HUES6 (cell line): ENCODE data around the gene SND1.
A peak's percentile ranks its signal among the peaks of the same experiment; 100 is the strongest.

ENCODE experiments used
- H3K27ac ChIP-seq: 2 replicates; pipeline ENCODE4 v1.7.0; 2013; ENCODE audit warnings: low read depth, mild to moderate bottlenecking, low read length, inconsistent platforms
- H3K27me3 ChIP-seq: 2 replicates; pipeline ENCODE4 v1.6.1; 2013; ENCODE audit warnings: low read length; ENCODE audit not compliant: control insufficient read depth, insufficient read depth
- H3K36me3 ChIP-seq: 2 replicates; pipeline ENCODE4 v1.6.1; 2013; ENCODE audit warnings: low read length; ENCODE audit not compliant: control insufficient read depth, insufficient read depth
- H3K4me1 ChIP-seq: 2 replicates; pipeline ENCODE4 v1.6.1; 2013; ENCODE audit warnings: low read length; ENCODE audit not compliant: control insufficient read depth, insufficient read depth
- H3K4me3 ChIP-seq: 2 replicates; pipeline ENCODE4 v1.5.1; 2013; ENCODE audit warnings: low read depth, low read length
- H3K9ac ChIP-seq: one replicate; pipeline ENCODE4 v1.6.1; 2013; ENCODE audit warnings: mild to moderate bottlenecking, low read length
- H3K9me3 ChIP-seq: 2 replicates; pipeline ENCODE4 v1.6.1; 2013; ENCODE audit warnings: low read depth, low read length; ENCODE audit not compliant: control insufficient read depth, insufficient read depth

The SND1 gene

DNA sequence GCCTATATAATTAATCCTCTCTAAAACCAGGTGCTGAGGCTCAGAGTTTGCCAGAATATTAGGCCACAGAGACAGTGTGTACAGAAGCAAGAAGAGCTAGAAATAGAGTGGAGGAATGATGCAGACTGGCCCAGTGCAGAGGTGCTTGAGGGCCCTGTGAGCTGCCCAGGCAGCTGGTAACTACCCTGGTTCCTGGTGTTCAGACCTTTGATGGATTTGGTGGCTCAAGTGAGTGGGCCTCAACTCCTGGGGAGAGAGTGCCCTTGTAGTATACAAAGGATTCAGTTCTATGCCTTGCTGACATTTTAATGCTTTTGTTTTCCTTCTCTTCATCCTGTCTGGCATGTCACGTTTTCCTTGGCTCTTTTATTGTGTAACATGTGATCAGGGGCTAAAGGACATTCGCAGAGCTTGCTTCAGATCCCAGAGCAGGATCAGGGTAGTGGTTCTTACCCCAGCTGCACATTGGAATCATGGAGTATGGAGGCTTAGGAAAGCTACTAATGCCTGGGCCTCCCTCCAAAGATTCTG lies 359.2 kb downstream of the SND1 start:
- Histone ChIP-seq H3K4me1 (peaks cover 8% of the 10 kb centered on the region; the same call in 1 of the 2 replicates), H3K36me3 (0 out of 2 replicates have a peak, but pooled peaks cover 10% of the 10 kb centered on the region), H3K27ac (no peak overlapping the region), H3K9me3 (no peaks in the 10 kb centered on the region), H3K9ac (no peak overlapping the region), H3K27me3 (no peaks in the 10 kb centered on the region), H3K4me3 (no peak overlapping the region)

GRCh38 chr7:128014811-128015210 lies 362.8 kb downstream of the SND1 start:
- no peak overlapping the region for H3K27ac ChIP-seq

DNA sequence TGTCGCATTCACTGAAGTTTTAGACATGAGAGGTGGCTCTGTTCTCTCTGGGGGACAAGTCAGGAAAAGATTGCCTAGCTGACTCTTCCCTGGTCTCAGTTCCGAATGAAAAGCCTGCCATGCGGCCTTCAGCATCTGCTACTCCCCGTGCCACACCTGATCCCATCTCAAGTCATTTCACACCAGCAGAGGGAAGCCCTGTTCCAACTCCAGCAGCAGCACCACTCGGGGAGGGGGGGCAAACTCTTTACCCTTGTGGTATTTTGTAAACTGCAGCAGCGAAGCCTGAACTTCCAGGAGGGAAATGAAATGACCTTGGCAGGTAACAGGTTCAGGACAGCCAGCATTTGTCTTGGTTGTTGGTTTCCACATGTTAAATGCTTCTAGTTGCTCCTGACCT lies 365.5 kb downstream of the SND1 start:
- no peaks in the 10 kb centered on the region for H3K9me3 ChIP-seq
- H3K36me3 ChIP-seq, result 0 out of 2 replicates have a peak, but pooled peaks cover 10% of the 10 kb centered on the region
- H3K4me3 ChIP-seq, result no peak overlapping the region
- peaks cover 48% of the 10 kb centered on the region for H3K4me1 ChIP-seq
- no peak overlapping the region for H3K27ac ChIP-seq
- no peaks in the 10 kb centered on the region for H3K27me3 ChIP-seq
- H3K9ac ChIP-seq, result no peak overlapping the region

More at GRCh38 chr7:128014811-128015210, 362.8 kb downstream of the SND1 start:
- Histone ChIP-seq H3K36me3 (0 out of 2 replicates have a peak, but pooled peaks cover 10% of the 10 kb centered on the region), H3K9ac (no peak overlapping the region), H3K9me3 (no peaks in the 10 kb centered on the region), H3K4me1 (peaks cover 35% of the 10 kb centered on the region), H3K4me3 (no peak overlapping the region), H3K27me3 (no peaks in the 10 kb centered on the region)

GRCh38 chr7:128017862-128018845 lies 366.2 kb downstream of the SND1 start:
- no peak overlapping the region for H3K9ac ChIP-seq
- no peaks in the 10 kb centered on the region for H3K27me3 ChIP-seq
- H3K4me1 ChIP-seq, result peaks cover 53% of the 10 kb centered on the region
- 0 out of 2 replicates have a peak, but pooled peaks cover 9% of the 10 kb centered on the region for H3K36me3 ChIP-seq
- H3K4me3 ChIP-seq, result no peak overlapping the region
- no peaks in the 10 kb centered on the region for H3K9me3 ChIP-seq
- no peak overlapping the region for H3K27ac ChIP-seq

DNA sequence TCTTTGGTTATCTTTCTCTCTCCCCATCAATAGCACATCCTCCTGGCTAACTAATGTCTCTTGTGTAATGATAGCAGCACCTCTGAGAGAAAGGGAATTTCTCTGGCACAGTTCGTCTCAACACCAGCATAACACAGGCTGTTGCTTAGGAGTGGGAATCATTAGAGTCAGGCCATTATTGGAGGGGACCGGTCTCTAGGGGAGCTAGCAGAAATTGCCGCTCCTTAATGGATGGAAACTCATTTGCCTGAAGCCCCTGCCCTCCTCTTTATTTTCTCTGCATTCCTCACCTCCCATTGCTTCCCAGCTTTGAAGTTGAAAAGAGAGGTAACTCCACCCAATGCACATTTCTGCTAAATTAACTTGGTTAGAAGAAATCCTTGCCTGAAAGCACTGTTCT lies 367.3 kb downstream of the SND1 start:
- no peak overlapping the region for H3K27ac ChIP-seq

DNA sequence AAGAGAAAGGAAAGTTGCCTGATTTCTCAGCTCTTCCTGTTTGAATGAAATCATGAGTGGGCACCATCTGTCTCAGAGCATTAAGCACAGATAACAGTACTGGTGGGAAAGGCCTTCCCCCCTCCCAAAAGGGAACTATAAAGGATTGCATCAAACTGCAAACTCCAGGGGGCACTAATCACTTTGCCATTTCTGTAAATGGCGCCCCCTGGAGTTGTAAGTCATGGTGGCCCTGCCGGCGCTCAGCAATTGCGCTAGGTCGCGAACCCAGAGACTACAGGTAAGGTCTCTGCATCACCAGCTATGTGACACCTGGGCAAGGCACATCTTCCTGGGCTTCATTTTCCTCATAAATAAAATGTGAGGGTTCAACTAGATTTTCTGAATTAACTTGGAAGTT lies 368.2 kb downstream of the SND1 start:
- 0 out of 2 replicates have a peak, but pooled peaks cover 5% of the 10 kb centered on the region for H3K36me3 ChIP-seq
- H3K4me1 ChIP-seq, result peaks cover 55% of the 10 kb centered on the region
- no peaks in the 10 kb centered on the region for H3K27me3 ChIP-seq
- H3K27ac ChIP-seq, result no peak overlapping the region
- H3K4me3 ChIP-seq, result no peak overlapping the region
- H3K9me3 ChIP-seq, result no peaks in the 10 kb centered on the region
- no peak overlapping the region for H3K9ac ChIP-seq

More for the DNA sequence above, 367.3 kb downstream of the SND1 start:
- peak overlapping the region; percentile 13; the same call in 1 of the 2 replicates for H3K4me3 ChIP-seq
- H3K36me3 ChIP-seq, result 0 out of 2 replicates have a peak, but pooled peaks cover 7% of the 10 kb centered on the region
- peaks cover 53% of the 10 kb centered on the region for H3K4me1 ChIP-seq
- H3K27me3 ChIP-seq, result no peaks in the 10 kb centered on the region
- no peaks in the 10 kb centered on the region for H3K9me3 ChIP-seq
- no peak overlapping the region for H3K9ac ChIP-seq

DNA sequence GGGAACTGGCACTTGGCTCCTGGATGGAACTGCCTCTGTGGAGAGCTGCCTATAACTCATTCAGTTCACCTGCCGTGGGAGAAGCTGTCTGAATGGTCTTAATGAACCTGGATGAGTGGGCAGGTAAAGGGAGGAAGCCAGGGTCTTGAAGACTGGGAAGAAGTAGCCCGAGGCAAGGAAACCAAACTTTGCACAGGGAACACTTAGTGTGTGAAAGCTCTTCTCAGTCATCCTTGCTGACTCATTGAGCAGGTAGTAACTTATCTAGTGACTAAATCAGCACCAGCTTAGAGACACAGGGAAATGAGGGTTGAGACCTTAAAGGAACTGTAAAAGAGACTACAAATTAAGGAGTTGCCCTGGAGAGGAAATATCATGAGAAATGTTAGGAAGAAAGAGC lies 369.4 kb downstream of the SND1 start:
- Histone ChIP-seq H3K9ac (no peak overlapping the region), H3K9me3 (no peaks in the 10 kb centered on the region), H3K4me3 (no peak overlapping the region), H3K27ac (no peak overlapping the region), H3K27me3 (no peaks in the 10 kb centered on the region), H3K36me3 (0 out of 2 replicates have a peak, but pooled peaks cover 5% of the 10 kb centered on the region), H3K4me1 (peaks cover 55% of the 10 kb centered on the region)

- no peak overlapping the region for H3K9ac ChIP-seq
- 0 out of 2 replicates have a peak, but pooled peaks cover 5% of the 10 kb centered on the region for H3K36me3 ChIP-seq
- H3K9me3 ChIP-seq, result no peaks in the 10 kb centered on the region
- no peaks in the 10 kb centered on the region for H3K27me3 ChIP-seq
- no peak overlapping the region for H3K4me3 ChIP-seq
- no peak overlapping the region for H3K27ac ChIP-seq
- peaks cover 51% of the 10 kb centered on the region for H3K4me1 ChIP-seq
Measured at GRCh38 chr7:128022631-128023532, 370.9 kb downstream of the SND1 start.

DNA sequence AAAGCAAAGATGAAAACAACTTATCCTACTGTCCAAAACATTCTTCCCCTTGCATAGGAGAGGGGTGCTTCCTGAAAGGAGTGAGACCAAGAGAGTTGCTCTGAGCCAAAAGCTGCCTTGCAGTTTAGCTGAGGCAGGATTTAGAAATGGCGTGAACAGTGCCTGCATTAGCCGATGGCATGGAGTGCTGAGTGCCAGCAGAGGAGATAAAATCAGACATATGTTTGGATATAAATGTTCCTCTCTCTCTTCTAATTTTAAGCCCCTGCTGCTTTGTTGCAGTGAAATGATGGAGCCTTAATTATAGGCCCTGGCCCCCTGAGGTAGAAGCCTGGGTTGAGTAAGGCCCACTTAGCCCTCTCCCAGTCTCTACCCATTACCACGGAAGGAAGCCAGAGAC lies 372.2 kb downstream of the SND1 start:
- Histone ChIP-seq H3K9ac (no peak overlapping the region), H3K27ac (no peak overlapping the region), H3K4me1 (peaks cover 38% of the 10 kb centered on the region), H3K4me3 (no peak overlapping the region), H3K36me3 (peaks cover 11% of the 10 kb centered on the region), H3K9me3 (no peaks in the 10 kb centered on the region), H3K27me3 (peaks cover 6% of the 10 kb centered on the region)

DNA sequence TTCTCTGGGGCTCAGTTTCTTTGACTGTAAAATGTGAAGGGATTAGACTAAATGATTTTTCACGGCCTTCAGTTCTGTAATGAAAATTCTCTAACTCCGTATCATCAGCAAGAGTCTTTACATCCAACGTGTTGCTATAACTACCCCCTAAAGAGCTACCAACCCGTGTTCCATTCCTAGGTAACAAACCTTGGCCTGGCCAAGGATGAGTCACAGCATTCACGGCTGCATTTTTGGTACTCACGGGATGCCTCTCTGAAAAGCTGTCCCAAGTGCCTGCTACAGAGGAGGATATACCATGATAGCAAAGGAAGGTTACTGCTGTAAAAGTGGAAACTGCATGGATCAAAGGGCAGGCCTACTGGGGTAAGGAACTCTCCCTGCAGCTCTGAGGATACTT lies 373.4 kb downstream of the SND1 start:
- Histone ChIP-seq H3K9me3 (no peaks in the 10 kb centered on the region), H3K27me3 (peaks cover 19% of the 10 kb centered on the region), H3K36me3 (peaks cover 14% of the 10 kb centered on the region), H3K4me1 (peaks cover 38% of the 10 kb centered on the region), H3K27ac (no peak overlapping the region), H3K4me3 (no peak overlapping the region), H3K9ac (no peak overlapping the region)
